ENCODE data around the gene ENTPD2. TPM values are rescaled to one million over a fixed set of nuclear protein-coding genes. Genes with fewer than 3 reads are reported as not detected.

The ENTPD2 gene
- total and polyA plus RNA-seq, 9 of the 15 experiments (the other 6 are each of a cell fraction or from before 2014, with no cell fraction given): 0.04 to 0.60 (median 0.14) TPM; not detected in 4

GRCh38 chr9:137069508-137070091, 15.7 kb upstream of the ENTPD2 start (continued):
- TF ChIP-seq ID3 (CRISPR knock-in tag; IDR thresholded peaks at IDR 0.05) (no peak), ID3 (tag; IDR thresholded peaks at IDR 0.05) (no peak), MAFK (IDR thresholded peaks at IDR 0.05; ENCODE audit: low read length) (no peak), FOXM1 (IDR thresholded peaks at IDR 0.05; ENCODE audit: low read depth) (no peak), FOXM1 (CRISPR knock-in tag; IDR thresholded peaks at IDR 0.05; ENCODE audit: low read depth) (no peak), ARNT (IDR thresholded peaks at IDR 0.05) (no peak), ZNF316 (IDR thresholded peaks at IDR 0.05) (no peak), NCOA4 (IDR thresholded peaks at IDR 0.05; ENCODE audit: partially characterized antibody) (no peak), ZNF41 (CRISPR knock-in tag; conservative IDR thresholded peaks at IDR 0.05) (no peak)

DNA sequence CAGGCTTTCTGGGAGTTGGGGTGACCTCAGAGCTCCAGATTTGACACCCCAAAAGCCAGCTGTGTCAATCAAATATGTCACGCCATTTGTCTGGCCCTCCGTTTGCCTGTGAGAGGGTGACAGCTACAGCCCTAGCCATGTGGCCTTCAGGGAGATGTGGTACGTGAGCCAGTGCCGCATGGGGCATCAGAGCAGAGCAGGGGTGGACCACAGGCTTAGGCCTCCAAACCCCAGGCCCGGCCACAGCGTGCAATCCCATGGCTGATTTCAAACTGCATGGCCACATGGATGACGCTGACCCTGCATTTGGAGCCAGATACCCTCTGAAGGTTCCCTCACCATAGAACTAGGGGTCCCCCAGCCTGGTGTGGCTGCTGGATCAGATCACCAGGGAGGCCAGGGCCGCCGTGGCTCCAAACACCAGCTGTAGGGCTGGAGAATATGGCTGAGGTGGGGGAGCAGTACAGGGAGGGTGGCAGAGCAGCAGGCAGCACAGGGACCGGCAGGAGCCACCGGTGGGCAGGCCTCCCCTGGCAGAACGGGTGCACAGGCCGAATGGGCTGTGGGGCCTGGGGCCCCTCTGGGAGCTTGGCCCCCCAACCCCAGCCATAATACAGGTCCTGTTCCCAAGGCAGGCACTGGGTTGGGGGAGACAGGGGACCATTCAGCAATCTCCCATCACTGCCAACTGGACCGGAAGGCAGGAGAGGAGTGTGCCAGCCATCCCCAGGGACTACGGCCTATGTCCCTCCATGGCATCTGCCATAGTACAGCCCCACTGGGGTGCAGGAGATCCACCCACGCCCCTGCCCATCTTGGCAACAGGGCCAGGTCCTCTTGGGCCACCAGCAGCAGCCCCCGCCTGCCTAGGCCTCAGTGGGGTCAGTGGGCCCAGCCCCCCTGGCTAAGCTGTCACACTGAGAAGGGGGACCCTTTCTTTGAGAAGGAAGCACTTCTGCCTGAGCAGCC, 15.0 kb upstream of the ENTPD2 start:
- CTCF ChIA-PET (ENCODE audit: low intra/inter-chr PET ratio): interaction anchor here (0.6 to 0.9 kb wide), 3 partner anchors 23 to 831 kb away, joined by 3 to 5 read pairs (median 4); partner anchors contain the start of gene NPDC1
- BruUV-seq (replicated peaks): TSS peak; percentile 39
- no peaks in the 10 kb centered on the region for H3K27me3 ChIP-seq (ENCODE audit: control insufficient read depth in 2 of 2, insufficient read depth in 2 of 2, low read length in 2 of 2)
- 52% methylated on average over 14 of the region's 17 CpGs for WGBS (ENCODE audit: insufficient coverage, low coverage, missing lambda C conversion rate)
- no peaks in the 10 kb centered on the region for H3K9me3 ChIP-seq (replicated peaks; ENCODE audit: control insufficient read depth, insufficient read depth, low read depth, low read length)
- H3K4me1 ChIP-seq (replicated peaks in 1 of 2; ENCODE audit: control insufficient read depth in 2 of 2, insufficient read depth in 2 of 2, low read length in 2 of 2): peaks cover 32 to 83% of the 10 kb centered on the region in 2 experiments
- H3K4me2 ChIP-seq (ENCODE audit: insufficient read depth, low read length): peak overlapping the region; percentile 91
- peaks cover 19% of the 10 kb centered on the region for H4K20me1 ChIP-seq (replicated peaks; ENCODE audit: control insufficient read depth, insufficient read depth, low read length)
- DNase-seq (ENCODE audit: extremely low read depth in 1 of 4, low spot score in 3 of 4) (no peak), ATAC-seq (no peak), FAIRE-seq (no peak)
- H3K27ac ChIP-seq (ENCODE audit: extremely low read depth, low read depth, low read length): peak overlapping the region; percentile 4; the same call in 2 of the 3 replicates
- H3K79me2 ChIP-seq (ENCODE audit: control insufficient read depth, insufficient read depth, low read length): peaks cover 39% of the 10 kb centered on the region
- peak overlapping the region; percentile 65 for H3K4me3 ChIP-seq
- H3K9me1 ChIP-seq (ENCODE audit: control insufficient read depth, insufficient read depth, low read length): peaks cover 8% of the 10 kb centered on the region
- intact Hi-C loops (cut with micrococcal nuclease): loop anchor here (2.0 kb wide), 1 partner anchor 18 kb away; the partner anchor contains the start of gene MAN1B1
- H3K9ac ChIP-seq (ENCODE audit: insufficient read depth in 1 of 2, low read depth in 2 of 2, low read length in 2 of 2): peak overlapping the region; percentile 86 to 94; a peak in 3 of 4 replicates
- in situ Hi-C loops (cut with MboI): no loop called here
- POLR2A ChIA-PET: interaction anchor here (0.9 to 2.5 kb wide), 6 partner anchors 10 to 156 kb away, joined by 4 to 14 read pairs (median 6); partner anchors contain the start of genes ENTPD2 and MAN1B1
- peaks cover 37% of the 10 kb centered on the region; the same call in 2 of the 3 replicates for H3K36me3 ChIP-seq (ENCODE audit: control insufficient read depth, insufficient read depth, low read length)
- H2AFZ ChIP-seq (ENCODE audit: low read depth, low read length): no peak overlapping the region
- TF ChIP-seq SIRT6 (IDR thresholded peaks at IDR 0.05; ENCODE audit: low read depth, low read length): no peak
- no peak for TF ChIP-seq ZSCAN32 (CRISPR knock-in tag; IDR thresholded peaks at IDR 0.05)
- no peak for TF ChIP-seq SIN3B (IDR thresholded peaks at IDR 0.05; ENCODE audit: low read depth)
- TF ChIP-seq MAX (CRISPR knock-in tag; IDR thresholded peaks at IDR 0.05): peak; percentile 45
- no peak for TF ChIP-seq NELFE (IDR thresholded peaks at IDR 0.05; ENCODE audit: insufficient read depth, insufficient read length)
- no peak for TF ChIP-seq POU5F1 (IDR thresholded peaks at IDR 0.05; ENCODE audit: borderline replicate concordance, low read depth, low read length, partially characterized antibody)
- TF ChIP-seq MEIS2 (IDR thresholded peaks at IDR 0.05; ENCODE audit: partially characterized antibody): no peak
- no peak for TF ChIP-seq ILK (tag; IDR thresholded peaks at IDR 0.05; ENCODE audit: borderline replicate concordance, low read depth)

All from K562 (cell line).